SK-N-SH treated with all-trans-retinoic acid at 6 μM for 48 hours (cell line): Measurements from ENCODE around the gene ANKRD28.

Experiments
- ARNTL ChIP-seq: fragments of 450-650 bp; formaldehyde crosslinking; IDR thresholded peaks from 2 replicates; pipeline ENCODE4 v1.5.0; 2020; ENCODE audit warnings: low read depth, mild to moderate bottlenecking, moderate library complexity, borderline replicate concordance
- CREB5 ChIP-seq: fragments of 250-450 bp; sonication (Bioruptor Pico); IDR thresholded peaks from 2 replicates; pipeline ENCODE4 v1.5.1; 2020; ENCODE audit warnings: low read depth, mild to moderate bottlenecking, moderate library complexity
- CSRNP3 ChIP-seq: fragments of 250-450 bp; sonication (Bioruptor Pico); IDR thresholded peaks from 2 replicates; pipeline ENCODE4 v1.5.1; 2021; ENCODE audit warnings: mild to moderate bottlenecking, moderate library complexity
- ESRRG ChIP-seq: fragments of 250-450 bp; sonication (Bioruptor Pico); IDR thresholded peaks from 2 replicates; pipeline ENCODE4 v1.6.1; 2021; ENCODE audit warnings: mild to moderate bottlenecking
- ISL1 ChIP-seq: fragments of 250-450 bp; sonication (Bioruptor Pico); IDR thresholded peaks from 2 replicates; pipeline ENCODE4 v2.1.2; 2022; ENCODE audit warnings: mild to moderate bottlenecking, moderate library complexity
- OSR1 ChIP-seq: fragments of 250-450 bp; sonication (Bioruptor Pico); IDR thresholded peaks from 2 replicates; pipeline ENCODE4 v1.8.0; 2022; ENCODE audit warnings: moderate library complexity, mild to moderate bottlenecking, inconsistent platforms
- PATZ1 ChIP-seq: fragments of 250-450 bp; sonication (Bioruptor Pico); IDR thresholded peaks from 2 replicates; pipeline ENCODE4 v1.8.0; 2020; ENCODE audit warnings: mild to moderate bottlenecking, moderate library complexity, borderline replicate concordance
- RARB ChIP-seq: fragments of 250-450 bp; sonication (Bioruptor Pico); IDR thresholded peaks from 2 replicates; pipeline ENCODE4 v1.8.0; 2021; ENCODE audit warnings: mild to moderate bottlenecking, moderate library complexity
- SNAI2 ChIP-seq: fragments of 250-450 bp; sonication (Bioruptor Pico); IDR thresholded peaks from 2 replicates; pipeline ENCODE4 v1.5.0; 2020; ENCODE audit warnings: mild to moderate bottlenecking, moderate library complexity
- ZC3H10 ChIP-seq: fragments of 250-450 bp; sonication (Bioruptor Pico); IDR thresholded peaks from 2 replicates; pipeline ENCODE4 v1.5.1; 2021; ENCODE audit warnings: mild to moderate bottlenecking, moderate library complexity
- ZFP3 ChIP-seq: fragments of 250-450 bp; sonication (Bioruptor Pico); IDR thresholded peaks from 2 replicates; pipeline ENCODE4 v1.5.0; 2020; ENCODE audit warnings: mild to moderate bottlenecking, moderate library complexity
- ZFP30 ChIP-seq: fragments of 450-650 bp; formaldehyde crosslinking; IDR thresholded peaks from 2 replicates; pipeline ENCODE4 v1.5.0; 2022; ENCODE audit warnings: mild to moderate bottlenecking, moderate library complexity

GRCh38 chr3:15683253-15683652, 114.5 kb downstream of the ANKRD28 start:
- TF ChIP-seq CREB5 (CRISPR knock-in tag) (no peak), OSR1 (CRISPR knock-in tag) (no peak), ZFP3 (CRISPR knock-in tag) (no peak), ESRRG (CRISPR knock-in tag) (no peak), ZC3H10 (CRISPR knock-in tag) (no peak), ZFP30 (CRISPR knock-in tag) (no peak), SNAI2 (no peak), RARB (CRISPR knock-in tag) (no peak), ARNTL (CRISPR knock-in tag) (no peak), ISL1 (CRISPR knock-in tag) (no peak), PATZ1 (CRISPR knock-in tag) (no peak), CSRNP3 (CRISPR knock-in tag) (no peak)
